HepG2 (cell line): ENCODE measurements around the gene PCCB.

Experiments used
- ARNT ChIP-seq: fragments of 450-650 bp; IDR thresholded peaks from 2 replicates; pipeline ENCODE4 v1.6.1; 2017
- EEA1 ChIP-seq: sonication (generic); formaldehyde crosslinking; IDR thresholded peaks from 2 replicates; pipeline ENCODE4 v1.5.1; 2020; ENCODE audit warnings: mild to moderate bottlenecking, missing genetic modification reagents, borderline replicate concordance
- ELF4 ChIP-seq: sonication (generic); formaldehyde crosslinking; IDR thresholded peaks from 2 replicates; pipeline ENCODE4 v1.5.0; 2020; ENCODE audit warnings: missing genetic modification reagents, mild to moderate bottlenecking, moderate library complexity, borderline replicate concordance
- FOXK1 ChIP-seq: sonication (generic); formaldehyde crosslinking; IDR thresholded peaks from 2 replicates; pipeline ENCODE4 v1.4.0; 2020; ENCODE audit warnings: low read depth, missing genetic modification reagents, borderline replicate concordance
- FOXK2 ChIP-seq: fragments of 450-650 bp; IDR thresholded peaks from 2 replicates; pipeline ENCODE4 v1.6.1; 2016
- POLR2A ChIP-seq, 2 experiments: IDR thresholded peaks; 2 replicates each; pipeline ENCODE4 v1.6.1; 2011; ENCODE audit warnings: low read depth in 2 of 2, low read length in 2 of 2, mild to moderate bottlenecking in 1 of 2, moderate library complexity in 1 of 2; ENCODE audit not compliant: insufficient read depth in 1 of 2
- SIX1 ChIP-seq: sonication (generic); formaldehyde crosslinking; IDR thresholded peaks from 2 replicates; pipeline ENCODE4 v1.4.0; 2020; ENCODE audit warnings: missing genetic modification reagents, borderline replicate concordance
- ZNF296 ChIP-seq: sonication (generic); formaldehyde crosslinking; conservative IDR thresholded peaks from 2 replicates; pipeline ENCODE4 v1.5.0; 2020; ENCODE audit warnings: mild to moderate bottlenecking, missing genetic modification reagents
- TF ChIP-seq, protein P1 (sequence below): IDR thresholded peaks from 2 replicates; pipeline ENCODE4 v1.6.1; 2016

DNA sequence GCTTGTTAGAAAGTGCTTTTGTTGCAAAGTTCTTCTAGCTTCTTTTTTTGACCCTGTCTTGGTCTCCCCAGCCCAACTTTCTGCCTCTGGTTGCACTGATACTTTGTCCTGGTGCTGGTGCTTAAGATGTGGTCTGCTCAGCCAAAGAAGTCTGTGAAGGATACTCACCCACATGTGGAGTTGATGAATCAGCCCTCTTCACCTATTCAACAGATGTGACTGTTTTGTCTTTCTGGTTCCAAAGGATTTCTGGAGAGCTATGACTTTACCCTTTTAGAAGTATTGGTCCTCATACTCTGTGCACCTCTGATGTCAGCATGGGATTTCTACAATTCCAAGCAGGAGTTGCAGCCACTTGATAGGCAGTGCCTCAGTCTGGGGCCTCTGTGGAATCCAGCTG, 84.1 kb downstream of the PCCB start:
- no peak for TF ChIP-seq EEA1 (CRISPR knock-in tag)
- no peak for TF ChIP-seq POLR2A (IDR thresholded peaks at IDR 0.05; ENCODE audit: insufficient read depth in 1 of 2, low read depth in 2 of 2, low read length in 2 of 2)
- TF ChIP-seq FOXK1 (CRISPR knock-in tag) = no peak
- TF ChIP-seq ARNT = no peak
- TF ChIP-seq FOXK2 = no peak
- TF ChIP-seq, protein P1, sequence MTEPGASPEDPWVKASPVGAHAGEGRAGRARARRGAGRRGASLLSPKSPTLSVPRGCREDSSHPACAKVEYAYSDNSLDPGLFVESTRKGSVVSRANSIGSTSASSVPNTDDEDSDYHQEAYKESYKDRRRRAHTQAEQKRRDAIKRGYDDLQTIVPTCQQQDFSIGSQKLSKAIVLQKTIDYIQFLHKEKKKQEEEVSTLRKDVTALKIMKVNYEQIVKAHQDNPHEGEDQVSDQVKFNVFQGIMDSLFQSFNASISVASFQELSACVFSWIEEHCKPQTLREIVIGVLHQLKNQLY = no peak
- TF ChIP-seq ZNF296 = no peak
- no peak for TF ChIP-seq SIX1 (CRISPR knock-in tag)
- no peak for TF ChIP-seq ELF4 (CRISPR knock-in tag)
